GM12878 (cell line): ENCODE measurements around the gene ALKBH1. TPM values are rescaled to one million over a fixed set of nuclear protein-coding genes. Genes with fewer than 3 reads are reported as not detected.

Experiments used
- ATAC-seq: fragments of 200-7000 bp; cut with Tn5 transposase; 3 replicates; pipeline ENCODE4 v1.9.1; 2020; ENCODE audit warnings: mild to moderate bottlenecking, moderate library complexity
- BruUV-seq: library from RNA; stranded (reverse); fragments of 400-500 nt; replicated peaks from 2 replicates; lab custom pipeline; 2021; lab: Mats Ljungman, UMichigan
- CTCF ChIA-PET: fragments of 300-600 bp; sonication (Branson Sonifier 250); formaldehyde crosslinking; extraction: SDS; loops from one replicate; lab custom pipeline; 2021; ENCODE audit warnings: inconsistent platforms; lab: Yijun Ruan, JAX
- POLR2A ChIA-PET: fragments of 350-600 bp; formaldehyde crosslinking; extraction: SDS; loops from one replicate; lab custom pipeline; 2021; ENCODE audit warnings: inconsistent platforms; lab: Charles Lee
- RAD21 ChIA-PET: fragments of 300-600 bp; sonication (Branson Sonifier 250); formaldehyde crosslinking; loops from one replicate; lab custom pipeline; 2023; ENCODE audit warnings: antibody characterized with exemption; ENCODE audit not compliant: unreplicated experiment; lab: Charles Lee
- SMC1A ChIA-PET: fragments of 300-600 bp; sonication (Branson Sonifier 250); formaldehyde crosslinking; loops from one replicate; lab custom pipeline; 2023; ENCODE audit not compliant: unreplicated experiment, uncharacterized antibody; lab: Charles Lee
- DNase-seq: peaks from one replicate; pipeline ENCODE4 v3.0.0-alpha.2; 2011; ENCODE audit warnings: low read depth, low spot score
- FAIRE-seq: peaks from 3 replicates; lab custom pipeline; 2011; peaks lifted over from hg19 to GRCh38; lab: Jason Lieb, UNC
- H2AFZ ChIP-seq: 2 replicates; pipeline ENCODE4 v1.6.0; 2011; ENCODE audit warnings: low read depth, low read length, control low read depth; ENCODE audit not compliant: control insufficient read depth
- H3K27ac ChIP-seq: 2 replicates; pipeline ENCODE4 v1.5.1; 2011; ENCODE audit warnings: control low read depth; ENCODE audit not compliant: control insufficient read depth, insufficient read depth
- H3K27me3 ChIP-seq, 2 experiments: replicated peaks in 1 of 2; 2 replicates each; pipeline versions ENCODE4 v1.6.0 to v1.6.1; 2011; ENCODE audit warnings: low read length in 1 of 2; ENCODE audit not compliant: control insufficient read depth in 2 of 2, insufficient read depth in 2 of 2
- H3K36me3 ChIP-seq, 2 experiments: 2 replicates each; pipeline ENCODE4 v1.5.1; 2011; ENCODE audit warnings: low read length in 1 of 2; ENCODE audit not compliant: control insufficient read depth in 2 of 2, insufficient read depth in 2 of 2
- H3K4me1 ChIP-seq: 2 replicates; pipeline ENCODE4 v1.6.1; 2011; ENCODE audit warnings: mild to moderate bottlenecking, low read length, moderate library complexity, mixed read lengths; ENCODE audit not compliant: control insufficient read depth, insufficient read depth
- H3K4me2 ChIP-seq: 2 replicates; pipeline ENCODE4 v1.6.0; 2011; ENCODE audit warnings: control low read depth; ENCODE audit not compliant: control insufficient read depth, insufficient read depth
- H3K4me3 ChIP-seq: fragments of 200-600 bp; sonication (generic); 2 replicates; pipeline ENCODE4 v1.5.1; 2016
- H3K79me2 ChIP-seq: 2 replicates; pipeline ENCODE4 v1.6.0; 2011; ENCODE audit warnings: low read length; ENCODE audit not compliant: control insufficient read depth, insufficient read depth
- H3K9ac ChIP-seq: 2 replicates; pipeline ENCODE4 v1.8.0; 2011; ENCODE audit warnings: low read length, control low read depth, mixed read lengths; ENCODE audit not compliant: control insufficient read depth, insufficient read depth
- H3K9me3 ChIP-seq: replicated peaks from 3 replicates; pipeline ENCODE4 v1.5.1; 2011; ENCODE audit warnings: mild to moderate bottlenecking, low read length; ENCODE audit not compliant: control insufficient read depth, insufficient read depth
- H4K20me1 ChIP-seq: 2 replicates; pipeline ENCODE4 v1.6.0; 2011; ENCODE audit not compliant: control insufficient read depth, insufficient read depth
- CBFB ChIP-seq: IDR thresholded peaks from 2 replicates; pipeline ENCODE4 v1.6.1; 2016; ENCODE audit warnings: antibody characterized with exemption, low read depth
- SREBF2 ChIP-seq: IDR thresholded peaks from 2 replicates; pipeline ENCODE4 v1.6.1; 2012; ENCODE audit warnings: mild to moderate bottlenecking, low read length
- SUPT20H ChIP-seq: IDR thresholded peaks from 2 replicates; pipeline ENCODE4 v1.6.1; 2011; ENCODE audit warnings: low read depth, mild to moderate bottlenecking, low read length, moderate library complexity, borderline replicate concordance; ENCODE audit not compliant: control insufficient read depth
- WGBS: methylation state at CpG from one replicate; pipeline ENCODE4 v1.1.6; 2016; ENCODE audit warnings: low lambda C conversion rate; ENCODE audit not compliant: insufficient replicate concordance, insufficient coverage; ENCODE audit errors: missing lambda C conversion rate; 5-methylcytosine and 5-hydroxymethylcytosine counted together
- in situ Hi-C: fragments of 300-500 bp; cut with MboI; formaldehyde crosslinking; loops from 9 replicates; pipeline ENCODE4 v1.14.3; 2018; ENCODE audit warnings: mixed read lengths
- intact Hi-C: fragments of 100-400 bp; cut with micrococcal nuclease; formaldehyde crosslinking; loops from one replicate; pipeline ENCODE4 v1.14.2; 2022; ENCODE audit not compliant: unreplicated experiment
- polyA plus RNA-seq, 11 experiments: library from polyadenylated mRNA; depleted of rRNA in 4 of 11; unstranded in 6 of 11; stranded (reverse) in 5 of 11; fragments of >200 nt; fragmentation: Nextera tagmentation in 4 of 11; fragmentation: Illumina TruSeq in 1 of 11; extraction: Ambion mirVana in 4 of 11; extraction: Trizol in 1 of 11; gene quantifications; 1 replicate in 1 of 11; 2 replicates in 10 of 11; pipeline versions ENCODE4 v1.2.1 to v1.2.3, GENCODE V29; 2011 to 2016; ENCODE audit warnings: inconsistent platforms in 2 of 11, missing spikeins in 2 of 11, low read depth in 1 of 11
- total RNA-seq, 4 experiments: library from RNA; depleted of rRNA in 3 of 4; stranded (reverse); fragments of >200 nt in 3 of 4; fragmentation: Illumina TruSeq in 1 of 4; extraction: Trizol in 1 of 4; gene quantifications; 2 replicates each; pipeline versions ENCODE4 v1.2.1 to v1.2.3, GENCODE V29; 2013 to 2021
- TF ChIP-seq, protein P1 (sequence below): fragments of 450-650 bp; IDR thresholded peaks from 2 replicates; pipeline ENCODE4 v1.6.1; 2018; ENCODE audit warnings: mild to moderate bottlenecking, low read depth, moderate library complexity; ENCODE audit not compliant: partially characterized antibody

The ALKBH1 gene
- total and polyA plus RNA-seq, 10 of the 15 experiments (the other 5 are each of a cell fraction or from before 2014, with no cell fraction given), result 6.5 to 24.1 (median 17.0) TPM

DNA sequence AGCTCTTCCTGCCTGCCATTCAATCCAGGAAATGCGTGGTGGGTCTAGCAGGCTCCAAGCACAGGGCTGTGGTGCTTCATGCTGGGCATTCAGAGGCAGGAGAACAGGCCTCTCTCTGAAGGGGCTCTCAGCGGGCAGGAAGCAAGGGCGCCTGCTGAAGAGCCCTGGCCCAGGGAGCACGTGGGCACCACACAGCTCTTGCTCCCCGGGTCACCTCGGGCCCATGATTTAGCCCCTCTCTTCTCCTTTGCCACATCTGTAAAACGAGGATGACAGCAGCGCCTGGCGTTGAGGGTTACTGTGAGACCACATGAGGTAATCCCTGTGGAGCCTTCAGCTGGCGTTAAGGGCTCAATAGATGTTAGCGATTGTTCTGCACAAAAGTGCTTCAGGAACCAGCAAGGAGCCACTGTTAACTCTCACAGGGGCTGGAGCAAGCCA lies 53.8 kb downstream of the ALKBH1 start (continued):
- TF ChIP-seq, protein P1, sequence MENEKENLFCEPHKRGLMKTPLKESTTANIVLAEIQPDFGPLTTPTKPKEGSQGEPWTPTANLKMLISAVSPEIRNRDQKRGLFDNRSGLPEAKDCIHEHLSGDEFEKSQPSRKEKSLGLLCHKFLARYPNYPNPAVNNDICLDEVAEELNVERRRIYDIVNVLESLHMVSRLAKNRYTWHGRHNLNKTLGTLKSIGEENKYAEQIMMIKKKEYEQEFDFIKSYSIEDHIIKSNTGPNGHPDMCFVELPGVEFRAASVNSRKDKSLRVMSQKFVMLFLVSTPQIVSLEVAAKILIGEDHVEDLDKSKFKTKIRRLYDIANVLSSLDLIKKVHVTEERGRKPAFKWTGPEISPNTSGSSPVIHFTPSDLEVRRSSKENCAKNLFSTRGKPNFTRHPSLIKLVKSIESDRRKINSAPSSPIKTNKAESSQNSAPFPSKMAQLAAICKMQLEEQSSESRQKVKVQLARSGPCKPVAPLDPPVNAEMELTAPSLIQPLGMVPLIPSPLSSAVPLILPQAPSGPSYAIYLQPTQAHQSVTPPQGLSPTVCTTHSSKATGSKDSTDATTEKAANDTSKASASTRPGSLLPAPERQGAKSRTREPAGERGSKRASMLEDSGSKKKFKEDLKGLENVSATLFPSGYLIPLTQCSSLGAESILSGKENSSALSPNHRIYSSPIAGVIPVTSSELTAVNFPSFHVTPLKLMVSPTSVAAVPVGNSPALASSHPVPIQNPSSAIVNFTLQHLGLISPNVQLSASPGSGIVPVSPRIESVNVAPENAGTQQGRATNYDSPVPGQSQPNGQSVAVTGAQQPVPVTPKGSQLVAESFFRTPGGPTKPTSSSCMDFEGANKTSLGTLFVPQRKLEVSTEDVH, result no peak
- no peak for TF ChIP-seq SREBF2

DNA sequence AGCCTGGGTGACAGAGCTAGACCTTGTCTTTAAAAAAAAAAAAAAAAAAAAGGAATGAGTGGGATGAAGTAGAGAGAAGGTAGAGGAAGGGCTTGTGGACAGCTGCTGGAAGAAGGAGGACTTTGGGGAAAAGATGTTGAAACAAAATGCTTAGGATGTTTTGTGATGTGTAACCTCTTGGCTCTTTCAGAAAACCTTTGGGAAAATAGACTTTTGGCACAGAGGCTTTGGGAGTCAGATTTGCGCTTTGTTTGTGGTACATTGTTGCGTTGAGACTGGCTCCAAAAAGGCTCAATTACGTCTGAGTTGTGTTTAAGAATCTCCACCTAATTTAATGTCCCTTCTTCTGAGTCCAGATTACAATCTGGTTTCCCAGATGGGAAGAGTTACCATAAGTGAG lies 58.5 kb downstream of the ALKBH1 start:
- ChIA-PET SMC1A (no interaction called here), POLR2A (no interaction called here), CTCF (no interaction called here), RAD21 (no interaction called here)
- WGBS, result 76% methylated on average over 3 of the region's 3 CpGs
- no peaks in the 10 kb centered on the region for H3K36me3 ChIP-seq
- H3K27me3 ChIP-seq, result no peaks in the 10 kb centered on the region
- H3K27ac ChIP-seq, result no peak overlapping the region
- H3K4me3 ChIP-seq, result no peak overlapping the region
- H2AFZ ChIP-seq, result no peak overlapping the region
- TF ChIP-seq CBFB (no peak), SUPT20H (no peak)
- no peak for DNase-seq
- no peaks in the 10 kb centered on the region; the same call in 1 of the 2 replicates for H3K4me1 ChIP-seq
- no peak overlapping the region for H3K9ac ChIP-seq
- no peaks in the 10 kb centered on the region for H3K79me2 ChIP-seq
- in situ Hi-C loops (no loop called here), intact Hi-C loops (no loop called here)
- ATAC-seq, result no peak
- H3K4me2 ChIP-seq, result no peak overlapping the region
- H4K20me1 ChIP-seq, result no peaks in the 10 kb centered on the region
- no peak for FAIRE-seq
- BruUV-seq, result no TSS peak
- no peaks in the 10 kb centered on the region; the same call in 2 of the 3 replicates for H3K9me3 ChIP-seq
